Astrocyte (in vitro differentiated cells and primary cell): ENCODE data around the gene ADAMTS17. TPM values are rescaled to one million over a fixed set of nuclear protein-coding genes. Genes with fewer than 3 reads are reported as not detected.

Experiments used
- DNase-seq: peaks from one replicate; pipeline ENCODE4 v3.0.0-alpha.2; 2010; ENCODE audit warnings: low read depth
- FAIRE-seq: peaks from 2 replicates; lab custom pipeline; 2011; peaks lifted over from hg19 to GRCh38; lab: Jason Lieb, UNC
- H2AFZ ChIP-seq: 2 replicates; pipeline ENCODE4 v1.6.0; 2012; ENCODE audit warnings: low read depth, low read length, inconsistent platforms
- H3K27ac ChIP-seq: 2 replicates; pipeline ENCODE4 v1.5.1; 2011; ENCODE audit warnings: low read depth, low read length, inconsistent platforms
- H3K27me3 ChIP-seq: 2 replicates; pipeline ENCODE4 v1.6.0; 2011; ENCODE audit warnings: low read length, inconsistent platforms; ENCODE audit not compliant: insufficient read depth
- H3K36me3 ChIP-seq: 2 replicates; pipeline ENCODE4 v1.5.1; 2011; ENCODE audit warnings: low read length, inconsistent platforms; ENCODE audit not compliant: insufficient read depth
- H3K4me1 ChIP-seq: 2 replicates; pipeline ENCODE4 v1.5.1; 2011; ENCODE audit warnings: low read length, inconsistent platforms; ENCODE audit not compliant: insufficient read depth
- H3K4me2 ChIP-seq: 2 replicates; pipeline ENCODE4 v1.6.0; 2012; ENCODE audit warnings: low read length, inconsistent platforms
- H3K4me3 ChIP-seq: 2 replicates; pipeline ENCODE4 v1.5.1; 2011; ENCODE audit warnings: low read depth, mild to moderate bottlenecking, low read length, inconsistent platforms; ENCODE audit not compliant: insufficient read depth
- H3K79me2 ChIP-seq: 2 replicates; pipeline ENCODE4 v1.6.0; 2012; ENCODE audit warnings: mild to moderate bottlenecking, low read length, inconsistent platforms; ENCODE audit not compliant: insufficient read depth
- H3K9ac ChIP-seq: 2 replicates; pipeline ENCODE4 v1.6.0; 2012; ENCODE audit warnings: mild to moderate bottlenecking, low read length, inconsistent platforms
- H3K9me3 ChIP-seq: 2 replicates; pipeline ENCODE4 v1.5.1; 2012; ENCODE audit warnings: low read depth, mild to moderate bottlenecking, low read length, inconsistent platforms; ENCODE audit not compliant: insufficient read depth
- H4K20me1 ChIP-seq: 2 replicates; pipeline ENCODE4 v1.6.0; 2012; ENCODE audit warnings: low read length, inconsistent platforms; ENCODE audit not compliant: insufficient read depth
- H3K27ac Mint-ChIP-seq: one replicate; pipeline ENCODE4 v1.8.0; 2021; ENCODE audit warnings: mild to moderate bottlenecking, mixed read lengths; ENCODE audit not compliant: unreplicated experiment
- H3K27me3 Mint-ChIP-seq: one replicate; pipeline ENCODE4 v1.8.0; 2021; ENCODE audit warnings: low read depth, mixed read lengths; ENCODE audit not compliant: unreplicated experiment
- H3K36me3 Mint-ChIP-seq: one replicate; pipeline ENCODE4 v1.8.0; 2021; ENCODE audit warnings: low read depth, mixed read lengths; ENCODE audit not compliant: unreplicated experiment
- H3K4me1 Mint-ChIP-seq: one replicate; pipeline ENCODE4 v1.8.0; 2021; ENCODE audit warnings: low read depth, mixed read lengths; ENCODE audit not compliant: unreplicated experiment
- H3K4me3 Mint-ChIP-seq: one replicate; pipeline ENCODE4 v1.8.0; 2021; ENCODE audit warnings: mild to moderate bottlenecking, moderate library complexity, mixed read lengths; ENCODE audit not compliant: unreplicated experiment
- H3K9me3 Mint-ChIP-seq: one replicate; pipeline ENCODE4 v1.8.0; 2021; ENCODE audit warnings: mild to moderate bottlenecking, mixed read lengths; ENCODE audit not compliant: unreplicated experiment
- CTCF ChIP-seq: IDR thresholded peaks from 2 replicates; pipeline ENCODE4 v1.5.1; 2011; ENCODE audit warnings: low read depth, mild to moderate bottlenecking, inconsistent platforms, low read length, moderate library complexity; ENCODE audit not compliant: insufficient read depth
- EZH2 ChIP-seq: IDR thresholded peaks from 2 replicates; pipeline ENCODE4 v1.6.1; 2012; ENCODE audit warnings: mild to moderate bottlenecking, low read length, inconsistent platforms; ENCODE audit not compliant: insufficient read depth
- total RNA-seq: library from RNA; stranded (reverse); gene quantifications from 2 replicates; pipeline ENCODE4 v1.2.1, GENCODE V29; 2021

ADAMTS17 gene
- total RNA-seq, 1 donor from 2014 or later, result 0.27 TPM

DNA sequence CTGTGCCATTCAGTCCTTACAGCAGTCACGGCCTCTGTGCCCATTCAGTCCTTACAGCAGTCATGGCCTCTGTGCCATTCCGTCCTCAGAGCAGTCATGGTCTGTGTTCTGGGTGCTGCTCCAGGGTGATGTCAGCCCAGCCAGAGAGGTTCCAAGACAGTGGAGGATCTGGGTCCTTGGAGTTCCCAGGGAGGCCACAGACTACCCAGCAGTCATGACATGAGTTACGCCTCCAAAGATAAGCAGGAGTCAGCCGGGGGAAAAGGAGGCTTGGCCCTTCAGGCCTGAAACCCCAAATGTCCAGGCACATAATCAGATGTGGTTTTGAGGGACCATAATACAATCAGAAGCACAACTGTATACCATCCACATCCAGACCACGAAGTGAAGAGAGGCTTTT lies 115.7 kb downstream of the ADAMTS17 start:
- Histone ChIP-seq H3K4me2 (no peak overlapping the region), H3K79me2 (no peaks in the 10 kb centered on the region), H2AFZ (no peak overlapping the region), H3K27me3 (peaks cover 3% of the 10 kb centered on the region), H3K27ac (no peak overlapping the region), H3K9ac (no peak overlapping the region), H4K20me1 (no peaks in the 10 kb centered on the region), H3K4me3 (no peak overlapping the region), H3K9me3 (no peaks in the 10 kb centered on the region), H3K36me3 (no peaks in the 10 kb centered on the region), H3K4me1 (no peaks in the 10 kb centered on the region)
- DNase-seq (no peak), FAIRE-seq (no peak)
- Mint-ChIP-seq H3K4me1 (peaks cover 7% of the 10 kb centered on the region), H3K27me3 (peaks cover 31% of the 10 kb centered on the region), H3K4me3 (no peak overlapping the region), H3K27ac (no peak overlapping the region), H3K36me3 (no peaks in the 10 kb centered on the region), H3K9me3 (peaks cover 2% of the 10 kb centered on the region)
- TF ChIP-seq EZH2, result no peak
- no peak for TF ChIP-seq CTCF

DNA sequence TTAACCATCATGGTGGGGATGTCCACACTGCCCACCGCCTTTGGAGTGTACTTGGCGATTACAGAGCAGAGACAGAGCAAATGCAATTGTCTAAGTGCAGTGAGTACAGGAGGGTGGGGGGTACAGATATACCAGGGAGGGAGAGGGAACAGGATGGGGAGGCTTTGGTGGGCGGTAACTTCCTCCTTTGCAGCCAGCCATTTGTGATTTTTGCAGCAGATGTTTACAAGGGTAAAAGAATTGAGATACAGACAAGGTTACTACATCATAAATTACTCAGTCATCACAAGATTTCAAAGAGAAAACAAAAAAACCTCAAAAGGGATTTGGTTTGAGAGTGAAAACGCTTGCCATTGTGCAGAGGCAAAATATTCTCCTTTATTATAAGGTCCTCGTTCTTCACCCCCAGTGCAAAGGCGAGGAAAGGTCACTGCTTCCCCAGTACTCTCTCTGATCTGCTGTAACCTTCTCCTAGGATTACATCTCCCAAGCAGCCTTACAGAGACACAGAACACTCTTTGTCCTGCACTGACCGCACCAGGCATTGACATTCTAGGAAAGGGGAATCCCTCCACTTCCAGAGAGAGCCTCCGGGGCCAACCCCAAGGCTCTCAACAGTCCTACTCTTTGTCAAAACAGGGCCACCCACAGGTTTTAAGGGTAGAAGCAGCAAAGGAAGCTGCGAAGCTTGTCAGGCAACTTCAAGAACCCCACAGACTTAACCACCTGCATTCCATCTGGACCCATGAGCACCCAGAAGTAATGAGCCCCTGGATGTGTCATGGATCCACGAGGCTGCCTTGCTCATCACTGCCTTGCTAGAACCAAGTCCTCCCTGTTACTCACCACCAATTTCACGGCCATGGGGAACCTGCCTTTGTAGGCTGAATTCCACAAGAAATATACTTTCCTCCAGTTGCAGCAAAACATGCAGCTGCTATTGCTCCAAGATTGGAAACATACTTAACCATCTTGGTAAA lies 117.3 kb downstream of the ADAMTS17 start:
- Histone ChIP-seq H3K9ac (no peak overlapping the region), H3K4me1 (no peaks in the 10 kb centered on the region), H4K20me1 (no peaks in the 10 kb centered on the region), H3K79me2 (no peaks in the 10 kb centered on the region), H3K36me3 (no peaks in the 10 kb centered on the region), H3K9me3 (no peaks in the 10 kb centered on the region), H3K27me3 (peaks cover 3% of the 10 kb centered on the region), H3K4me2 (no peak overlapping the region), H3K27ac (no peak overlapping the region), H2AFZ (no peak overlapping the region), H3K4me3 (no peak overlapping the region)
- FAIRE-seq (no peak), DNase-seq (peak; percentile 53)
- H3K4me3 Mint-ChIP-seq, result no peak overlapping the region
- peaks cover 7% of the 10 kb centered on the region for H3K4me1 Mint-ChIP-seq
- H3K9me3 Mint-ChIP-seq, result peaks cover 2% of the 10 kb centered on the region
- no peak overlapping the region for H3K27ac Mint-ChIP-seq
- TF ChIP-seq CTCF, result no peak
- TF ChIP-seq EZH2, result no peak
- H3K36me3 Mint-ChIP-seq, result no peaks in the 10 kb centered on the region
- H3K27me3 Mint-ChIP-seq, result peaks cover 31% of the 10 kb centered on the region

DNA sequence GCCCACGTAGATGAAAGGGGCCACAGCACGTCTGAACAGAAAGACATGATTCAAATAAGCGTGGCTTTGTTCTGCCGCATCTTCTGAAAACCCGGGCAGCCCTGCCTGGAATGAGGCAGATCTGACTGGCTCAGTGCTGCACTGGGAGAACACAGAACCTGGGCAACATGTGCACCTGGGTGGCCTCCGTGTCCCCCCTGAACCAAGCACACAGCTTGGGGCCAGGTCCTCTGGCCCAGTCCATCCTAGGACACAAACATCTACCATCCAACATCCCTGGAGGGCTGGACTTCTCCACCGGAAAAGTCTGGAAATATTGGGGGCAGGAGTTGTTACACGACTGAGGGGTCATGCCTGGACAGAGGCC lies 119.4 kb downstream of the ADAMTS17 start:
- no peak for DNase-seq
- no peak for FAIRE-seq

More for the DNA sequence above, 119.4 kb downstream of the ADAMTS17 start:
- no peaks in the 10 kb centered on the region for H3K9me3 ChIP-seq
- H3K4me1 ChIP-seq, result no peaks in the 10 kb centered on the region
- H3K36me3 Mint-ChIP-seq, result no peaks in the 10 kb centered on the region
- H2AFZ ChIP-seq, result no peak overlapping the region
- H3K27ac Mint-ChIP-seq, result no peak overlapping the region
- H3K27me3 Mint-ChIP-seq, result peaks cover 34% of the 10 kb centered on the region
- no peak overlapping the region for H3K9ac ChIP-seq
- no peaks in the 10 kb centered on the region for H3K36me3 ChIP-seq
- H3K4me2 ChIP-seq, result no peak overlapping the region
- no peak overlapping the region for H3K4me3 Mint-ChIP-seq
- peaks cover 3% of the 10 kb centered on the region for H3K27me3 ChIP-seq
- no peak overlapping the region for H3K4me3 ChIP-seq
- no peaks in the 10 kb centered on the region for H3K79me2 ChIP-seq
- TF ChIP-seq CTCF, result no peak
- no peak for TF ChIP-seq EZH2
- peaks cover 2% of the 10 kb centered on the region for H3K9me3 Mint-ChIP-seq
- peaks cover 7% of the 10 kb centered on the region for H3K4me1 Mint-ChIP-seq
- no peaks in the 10 kb centered on the region for H4K20me1 ChIP-seq
- no peak overlapping the region for H3K27ac ChIP-seq
